Inferior parietal cortex (tissue), 1 donor: ENCODE data around the gene CYP1B1.
"Not testable (repeated sequence)": the region's sequence is repeated elsewhere in the genome, so short reads cannot be mapped to it uniquely, and the experiment has no call there.

Experiments
- DNase-seq: peaks from one replicate; pipeline ENCODE4 v3.0.0-alpha.2; 2016; ENCODE audit errors: extremely low spot score

CYP1B1 gene

GRCh38 chr2:38075507-38076151 lies at the start of gene CYP1B1:
TSS of gene CYP1B1 (minus strand) at chr2:38076151. CDS start at chr2:38075388, 763 bp downstream.
- no peak for DNase-seq

- DNase-seq, result no peak
Observed at GRCh38 chr2:38125007-38125406, 49.1 kb upstream of the CYP1B1 start.

DNA sequence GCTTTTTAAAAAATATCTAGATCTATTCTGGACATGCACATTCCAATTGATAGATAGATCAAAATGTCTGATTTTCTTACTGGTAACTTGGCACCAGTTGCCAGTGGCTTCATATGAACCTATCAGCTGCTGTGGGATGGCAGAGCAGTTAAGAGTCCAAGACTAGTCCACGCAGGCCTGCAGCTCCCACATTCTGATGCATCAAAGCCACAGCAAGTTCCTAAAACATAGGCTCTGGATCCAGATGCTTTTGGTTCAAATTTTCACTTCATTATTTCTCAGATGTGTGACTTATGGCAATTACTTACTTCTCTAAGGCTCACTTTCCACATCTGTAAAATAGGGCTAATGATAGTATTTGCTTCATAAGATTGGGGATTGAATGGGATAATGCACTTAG lies 48.0 kb upstream of the CYP1B1 start:
- DNase-seq, result no peak

GRCh38 chr2:38122344-38122743 lies 46.4 kb upstream of the CYP1B1 start:
- DNase-seq, result no peak

- DNase-seq, result no peak
Observed at GRCh38 chr2:38121481-38121880, 45.5 kb upstream of the CYP1B1 start.

DNA sequence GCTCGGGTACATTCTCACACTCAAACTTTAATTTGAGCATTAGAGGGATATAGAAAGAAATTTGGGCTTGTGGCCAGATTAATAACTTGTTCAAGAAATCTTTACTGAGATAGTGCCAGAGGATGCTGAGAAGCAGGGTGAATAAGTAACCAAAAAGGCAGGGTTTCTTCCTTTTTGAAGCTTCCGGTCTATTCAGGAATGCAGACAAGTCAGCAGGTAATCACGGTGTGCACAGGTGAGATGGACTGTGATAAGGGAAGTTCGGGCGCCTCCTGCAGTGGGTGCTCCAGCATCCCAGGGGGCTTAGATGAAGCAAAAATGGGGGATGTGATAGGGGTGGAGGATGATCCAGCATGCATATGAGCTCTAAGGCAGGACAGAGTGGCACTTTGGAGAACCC lies 44.9 kb upstream of the CYP1B1 start:
- DNase-seq, result no peak

- no peak for DNase-seq
Observed at GRCh38 chr2:38120264-38120592, 44.3 kb upstream of the CYP1B1 start.

DNA sequence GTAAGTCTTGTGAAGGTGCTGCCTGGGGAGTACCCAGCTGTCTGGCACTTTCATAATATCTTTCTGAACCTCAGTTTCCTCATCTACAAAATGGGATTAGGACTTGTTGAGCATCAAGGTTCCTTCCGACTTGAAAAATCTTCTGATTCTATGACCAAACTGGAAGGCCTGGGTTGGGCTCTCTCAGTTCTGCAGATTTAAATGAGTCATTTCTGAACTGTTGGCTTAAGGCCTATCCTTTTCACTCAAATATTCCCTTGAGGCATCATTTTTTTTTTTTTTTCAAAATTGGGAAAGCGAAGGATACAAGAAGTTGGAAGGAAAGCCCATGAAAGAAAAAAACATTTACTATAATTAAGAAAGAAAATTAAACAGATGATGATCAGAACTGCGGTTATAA lies 40.8 kb upstream of the CYP1B1 start:
- no peak for DNase-seq

DNA sequence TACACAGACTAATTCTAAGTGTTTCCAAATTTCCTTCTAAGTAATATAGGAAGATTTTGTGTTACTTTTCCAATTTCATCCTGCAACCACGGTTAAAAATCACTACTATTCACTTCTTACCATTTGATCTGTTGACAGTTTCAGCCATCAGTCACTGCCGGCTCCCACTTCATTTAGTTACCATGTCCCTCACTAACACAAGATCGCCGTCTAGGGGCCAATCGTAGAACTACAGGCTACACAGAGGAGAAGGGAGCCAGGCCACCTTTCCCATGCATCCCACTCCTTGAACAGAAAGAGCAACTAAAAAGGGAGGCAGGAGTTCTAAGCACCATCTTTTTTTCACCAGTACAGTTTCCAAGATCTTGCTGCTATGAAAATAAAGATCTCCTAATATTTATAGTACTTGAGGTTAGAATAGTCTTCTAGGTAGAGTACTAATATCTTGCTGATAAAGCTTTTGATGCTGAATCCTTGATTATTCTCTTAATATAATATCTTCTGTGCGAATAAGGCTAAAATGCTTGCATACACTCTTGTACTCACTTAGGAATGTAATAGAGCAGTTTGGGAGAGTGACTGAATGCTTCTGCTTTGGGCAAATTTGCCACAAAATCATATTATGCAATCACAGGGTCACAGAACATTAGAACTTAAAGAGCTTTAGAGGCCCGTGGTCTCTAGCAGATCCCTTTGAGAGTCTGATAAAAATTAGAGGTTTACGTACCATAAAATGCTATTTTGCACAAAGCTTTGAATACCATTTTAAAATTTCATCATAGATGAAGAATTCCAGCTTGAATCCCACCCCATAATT lies 39.5 kb upstream of the CYP1B1 start:
- DNase-seq, result peak; percentile 66

GRCh38 chr2:38113981-38114708 lies 38.2 kb upstream of the CYP1B1 start:
- DNase-seq, result peak; percentile 69

- DNase-seq, result no peak
Observed at GRCh38 chr2:38113051-38113450, 37.1 kb upstream of the CYP1B1 start.

GRCh38 chr2:38111350-38111749 lies 35.4 kb upstream of the CYP1B1 start:
- not testable (repeated sequence) for DNase-seq

DNA sequence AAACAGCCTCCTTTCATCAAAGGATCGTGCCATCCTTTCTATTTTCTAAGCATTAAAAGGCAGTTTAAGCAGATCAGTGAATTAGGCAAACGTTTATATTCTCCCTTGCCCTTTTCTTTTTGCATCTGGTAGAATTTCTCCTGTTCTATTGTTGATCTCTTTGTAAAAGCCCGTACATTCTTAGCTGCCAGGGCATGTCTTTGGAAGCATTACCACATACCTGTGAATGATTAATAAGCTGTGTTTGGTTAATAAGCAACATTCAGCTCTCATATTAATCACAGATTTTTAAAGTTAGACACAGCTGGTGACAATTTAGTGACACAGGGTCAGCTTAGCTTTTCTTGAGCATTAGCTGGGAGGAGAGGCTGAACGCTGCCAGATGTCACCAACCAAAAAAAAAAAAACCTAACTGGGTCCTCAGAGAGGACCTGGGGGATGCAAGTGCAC lies 33.8 kb upstream of the CYP1B1 start:
- DNase-seq, result no peak

DNA sequence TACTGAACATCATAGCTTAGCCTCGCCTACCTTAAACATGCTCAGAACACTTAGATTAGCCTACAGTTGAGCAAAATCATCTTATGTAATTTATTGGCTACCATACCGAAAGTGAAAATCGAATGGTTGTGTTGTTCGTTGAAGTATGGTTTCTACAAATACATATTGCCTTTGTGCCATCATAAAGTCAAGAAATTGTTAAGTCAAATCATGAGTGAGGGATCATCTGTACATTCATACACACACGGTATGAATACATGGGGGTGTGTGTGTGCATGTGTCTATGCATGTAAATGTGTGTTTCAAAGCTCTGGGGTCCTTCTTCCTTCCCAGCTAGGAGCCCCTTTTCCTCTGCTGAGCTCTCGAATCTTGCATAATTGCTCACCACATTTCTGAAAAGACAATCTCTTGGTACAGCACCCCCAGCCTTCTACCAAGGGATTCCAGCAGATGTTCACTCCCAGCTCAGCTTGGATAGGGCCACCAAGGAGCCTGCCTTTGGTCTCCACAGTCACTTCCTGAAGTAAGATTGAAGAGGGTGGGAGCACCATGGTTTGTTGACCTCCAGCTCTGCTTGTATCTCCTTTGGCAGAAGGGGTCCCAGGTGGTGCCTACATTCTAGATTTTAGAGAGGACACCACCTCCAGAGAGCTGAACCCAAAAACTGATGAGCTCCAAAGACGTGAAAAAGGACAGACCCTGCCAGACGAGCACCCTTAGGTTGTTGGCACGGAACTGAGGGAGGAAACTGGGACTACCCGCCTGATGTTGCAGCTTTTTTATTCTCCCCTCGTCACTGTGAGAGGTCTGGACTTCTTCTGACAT lies 33.2 kb upstream of the CYP1B1 start:
- DNase-seq, result no peak

- no peak for DNase-seq
Observed at GRCh38 chr2:38107738-38108410, 31.9 kb upstream of the CYP1B1 start.

- DNase-seq, result no peak
Observed at GRCh38 chr2:38106405-38107094, 30.6 kb upstream of the CYP1B1 start.

DNA sequence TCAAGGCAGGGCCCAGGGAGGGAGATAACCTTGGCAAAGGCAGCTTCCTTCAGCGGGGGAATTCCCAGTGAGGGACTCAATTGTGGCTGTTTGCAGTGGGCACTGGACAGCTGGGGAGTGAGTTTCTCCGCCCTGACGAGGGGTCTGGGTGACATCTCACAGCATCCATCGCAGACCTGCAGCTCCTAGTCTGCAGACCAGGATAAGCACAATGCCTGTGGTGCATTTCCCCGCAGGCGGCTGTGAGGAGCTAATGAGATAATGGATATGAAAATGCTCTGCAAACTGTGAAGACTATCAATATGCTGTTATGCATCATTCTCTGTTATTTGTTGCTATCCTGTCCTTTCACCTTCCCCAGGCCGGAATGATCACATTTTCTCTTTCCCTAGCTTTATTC lies 30.0 kb upstream of the CYP1B1 start:
- no peak for DNase-seq

DNA sequence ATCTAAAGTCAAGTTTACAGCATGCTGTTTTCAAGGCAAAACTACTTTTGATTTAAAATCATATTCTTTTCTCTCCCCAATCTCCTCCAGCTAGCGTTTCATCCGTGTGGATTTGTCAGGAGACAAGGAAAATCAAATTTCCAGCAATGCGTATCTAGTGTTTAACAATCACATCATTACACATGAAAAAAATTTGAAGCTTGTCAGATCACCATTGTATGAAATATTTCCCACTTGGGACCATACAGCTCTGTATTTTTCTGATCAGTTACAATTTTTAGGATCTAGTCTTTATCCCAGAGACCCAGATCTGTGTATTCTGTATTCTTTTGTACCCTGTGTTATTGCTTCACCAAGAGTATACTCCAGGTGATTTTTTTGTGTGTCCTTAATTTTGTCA lies 28.6 kb upstream of the CYP1B1 start:
- DNase-seq, result no peak

DNA sequence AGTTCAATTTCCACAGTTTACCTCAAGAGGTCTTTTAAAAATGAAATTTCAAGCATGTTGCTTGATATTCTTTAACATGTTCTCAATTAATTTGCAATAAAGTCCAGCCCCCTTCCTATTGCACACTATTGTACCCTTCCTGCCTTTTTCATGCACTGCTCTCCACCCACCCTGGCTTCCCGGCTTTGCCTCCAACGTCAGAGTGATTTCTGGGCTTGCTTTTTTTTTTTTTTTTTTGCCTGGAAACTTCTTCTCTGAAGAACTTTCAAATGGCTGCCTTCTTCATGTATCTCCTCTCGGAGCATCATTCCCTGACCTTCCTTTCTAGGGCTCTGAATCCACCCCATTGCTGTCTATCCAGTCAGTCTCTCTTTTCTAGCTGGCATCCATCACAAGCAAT lies 24.4 kb upstream of the CYP1B1 start:
- no peak for DNase-seq
